ENCODE measurements around the gene PKNOX2.

GRCh38 chr11:125229916-125230315 is 65.4 kb downstream of the PKNOX2 start:
- no peak for TF ChIP-seq RAD21 (IDR thresholded peaks at IDR 0.05; ENCODE audit: insufficient read depth, low read depth, low read length)
- no peak for TF ChIP-seq KDM1A (IDR thresholded peaks at IDR 0.05; ENCODE audit: borderline replicate concordance)
- TF ChIP-seq POLR2AphosphoS5 (IDR thresholded peaks at IDR 0.05; ENCODE audit: low read length), result no peak
- no peak for TF ChIP-seq PAX5 (IDR thresholded peaks at IDR 0.05; ENCODE audit: borderline replicate concordance, low read depth, low read length)
- TF ChIP-seq MYB (IDR thresholded peaks at IDR 0.05; ENCODE audit: borderline replicate concordance, low read depth, low read length), result no peak
- no peak for TF ChIP-seq SP1 (IDR thresholded peaks at IDR 0.05; ENCODE audit: low read depth, low read length)
- no peak for TF ChIP-seq CTCF (IDR thresholded peaks at IDR 0.05 in 2 of 3, conservative IDR thresholded peaks at IDR 0.05 in 1 of 3; ENCODE audit: control insufficient read depth in 2 of 3, extremely low read depth in 1 of 3, insufficient read depth in 1 of 3, low read depth in 3 of 3, low read length in 3 of 3)
- TF ChIP-seq JUND (IDR thresholded peaks at IDR 0.05; ENCODE audit: low read depth, low read length), result no peak
- TF ChIP-seq POLR2A (IDR thresholded peaks at IDR 0.05; ENCODE audit: low read depth, low read length), result no peak
- TF ChIP-seq, protein P1, sequence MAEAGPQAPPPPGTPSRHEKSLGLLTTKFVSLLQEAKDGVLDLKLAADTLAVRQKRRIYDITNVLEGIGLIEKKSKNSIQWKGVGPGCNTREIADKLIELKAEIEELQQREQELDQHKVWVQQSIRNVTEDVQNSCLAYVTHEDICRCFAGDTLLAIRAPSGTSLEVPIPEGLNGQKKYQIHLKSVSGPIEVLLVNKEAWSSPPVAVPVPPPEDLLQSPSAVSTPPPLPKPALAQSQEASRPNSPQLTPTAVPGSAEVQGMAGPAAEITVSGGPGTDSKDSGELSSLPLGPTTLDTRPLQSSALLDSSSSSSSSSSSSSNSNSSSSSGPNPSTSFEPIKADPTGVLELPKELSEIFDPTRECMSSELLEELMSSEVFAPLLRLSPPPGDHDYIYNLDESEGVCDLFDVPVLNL (IDR thresholded peaks at IDR 0.05; ENCODE audit: low read depth, low read length), result no peak
- TF ChIP-seq, protein P2, sequence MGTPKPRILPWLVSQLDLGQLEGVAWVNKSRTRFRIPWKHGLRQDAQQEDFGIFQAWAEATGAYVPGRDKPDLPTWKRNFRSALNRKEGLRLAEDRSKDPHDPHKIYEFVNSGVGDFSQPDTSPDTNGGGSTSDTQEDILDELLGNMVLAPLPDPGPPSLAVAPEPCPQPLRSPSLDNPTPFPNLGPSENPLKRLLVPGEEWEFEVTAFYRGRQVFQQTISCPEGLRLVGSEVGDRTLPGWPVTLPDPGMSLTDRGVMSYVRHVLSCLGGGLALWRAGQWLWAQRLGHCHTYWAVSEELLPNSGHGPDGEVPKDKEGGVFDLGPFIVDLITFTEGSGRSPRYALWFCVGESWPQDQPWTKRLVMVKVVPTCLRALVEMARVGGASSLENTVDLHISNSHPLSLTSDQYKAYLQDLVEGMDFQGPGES (IDR thresholded peaks at IDR 0.05), result no peak

Data from GM12878 (cell line).